Measurements from ENCODE around the gene OSBPL10.

GRCh38 chr3:31959251-31959650 is 21.8 kb downstream of the OSBPL10 start:
- TF ChIP-seq CTCF (IDR thresholded peaks at IDR 0.05), result no peak
- TF ChIP-seq POLR2A (IDR thresholded peaks at IDR 0.05), result no peak
